Right ventricle myocardium inferior (tissue), 1 donor: ENCODE results near the gene AHCYL2. TPM values are rescaled to one million over a fixed set of nuclear protein-coding genes. Genes with fewer than 3 reads are reported as not detected.
A peak's percentile ranks its signal among the peaks of the same experiment; 100 is the strongest.
"Not testable (repeated sequence)": the region's sequence is repeated elsewhere in the genome, so short reads cannot be mapped to it uniquely, and the experiment has no call there.

ENCODE experiments used
- ATAC-seq: fragments of 200-7000 bp; cut with Tn5 transposase; one replicate; pipeline ENCODE4 v1.9.1; 2020; ENCODE audit warnings: mild to moderate bottlenecking, moderate library complexity
- DNase-seq: peaks from one replicate; pipeline ENCODE4 v3.0.0; 2021; ENCODE audit errors: missing footprints
- intact Hi-C: fragments of 100-400 bp; cut with DNase I; formaldehyde crosslinking; loops from one replicate; pipeline ENCODE4 v1.11.0; 2022
- total RNA-seq: library from RNA; stranded (reverse); fragmentation: NEBNext Ultra II Directional; extraction: Animal tissue kit (Norgen Biotek cat#: 25700); gene quantifications from one replicate; pipeline ENCODE4 v1.2.1, GENCODE V29; 2021
- donor health status: DM: no; HTN: yes; CAD: no; lungs with severe emphysema.

Gene AHCYL2
- total RNA-seq, 1 donor from 2014 or later: 4.0 TPM

- DNase-seq (no peak), ATAC-seq (no peak)
- intact Hi-C loops: no loop called here
Observed at GRCh38 chr7:129205126-129205818, 19.6 kb upstream of the AHCYL2 start.

GRCh38 chr7:129205987-129206785 is 18.6 kb upstream of the AHCYL2 start:
- intact Hi-C loops: no loop called here
- ATAC-seq (no peak), DNase-seq (no peak)

GRCh38 chr7:129208667-129209066 is 16.2 kb upstream of the AHCYL2 start:
- no peak for DNase-seq
- intact Hi-C loops: no loop called here
- ATAC-seq: no peak

GRCh38 chr7:129209067-129209926 is 15.5 kb upstream of the AHCYL2 start:
- DNase-seq (no peak), ATAC-seq (no peak)
- intact Hi-C loops: no loop called here

- DNase-seq (peak; percentile 92), ATAC-seq (peak; percentile 92)
- intact Hi-C loops: loop anchor here (2.0 to 10.0 kb wide), 3 partner anchors 48 to 434 kb away; no protein-coding TSS in a partner anchor
Observed at GRCh38 chr7:129210256-129210988, 14.4 kb upstream of the AHCYL2 start.

GRCh38 chr7:129210989-129211312 is 13.9 kb upstream of the AHCYL2 start:
- intact Hi-C loops: loop anchor here (2.0 to 10.0 kb wide), 3 partner anchors 48 to 434 kb away; no protein-coding TSS in a partner anchor
- DNase-seq: no peak
- ATAC-seq: peak; percentile 54

GRCh38 chr7:129212126-129212525 is 12.7 kb upstream of the AHCYL2 start:
- ATAC-seq (no peak), DNase-seq (no peak)
- intact Hi-C loops: loop anchor here (10.0 kb wide), 2 partner anchors 307 to 433 kb away; no protein-coding TSS in a partner anchor

- ATAC-seq (no peak), DNase-seq (no peak)
- intact Hi-C loops: loop anchor here (10.0 kb wide), 2 partner anchors 308 to 432 kb away; no protein-coding TSS in a partner anchor
Observed at GRCh38 chr7:129212596-129212995, 12.2 kb upstream of the AHCYL2 start.

- intact Hi-C loops: loop anchor here (10.0 kb wide), 2 partner anchors 309 to 431 kb away; no protein-coding TSS in a partner anchor
- ATAC-seq (no peak), DNase-seq (no peak)
Observed at GRCh38 chr7:129213828-129214227, 11.0 kb upstream of the AHCYL2 start.

GRCh38 chr7:129215691-129216090 is 9.1 kb upstream of the AHCYL2 start:
- not testable (repeated sequence) for ATAC-seq, DNase-seq
- intact Hi-C loops: loop anchor here (10.0 kb wide), 2 partner anchors 311 to 429 kb away; no protein-coding TSS in a partner anchor

GRCh38 chr7:129216101-129216715 is 8.6 kb upstream of the AHCYL2 start:
- not testable (repeated sequence) for ATAC-seq, DNase-seq
- intact Hi-C loops: loop anchor here (10.0 kb wide), 2 partner anchors 311 to 429 kb away; no protein-coding TSS in a partner anchor

GRCh38 chr7:129216821-129217416 is 7.9 kb upstream of the AHCYL2 start:
- ATAC-seq, DNase-seq: not testable (repeated sequence)
- intact Hi-C loops: loop anchor here (10.0 kb wide), 2 partner anchors 312 to 428 kb away; no protein-coding TSS in a partner anchor

- ATAC-seq (peak; percentile 90), DNase-seq (peak; percentile 88)
- intact Hi-C loops: loop anchor here (1.0 to 10.0 kb wide), 4 partner anchors 80 to 426 kb away; no protein-coding TSS in a partner anchor
Observed at GRCh38 chr7:129218514-129219062, 6.2 kb upstream of the AHCYL2 start.

GRCh38 chr7:129219166-129219565 is 5.7 kb upstream of the AHCYL2 start:
- intact Hi-C loops: loop anchor here (2.0 to 10.0 kb wide), 3 partner anchors 252 to 426 kb away; no protein-coding TSS in a partner anchor
- DNase-seq, ATAC-seq: not testable (repeated sequence)

- intact Hi-C loops: no loop called here
Observed at GRCh38 chr7:129222064-129222463, 2.8 kb upstream of the AHCYL2 start.

GRCh38 chr7:129225206-129225930 is 538 bp downstream of the AHCYL2 start:
- intact Hi-C loops: no loop called here
- peak; percentile 20 for ATAC-seq
- peak; percentile 89 for DNase-seq

More at GRCh38 chr7:129222064-129222463, 2.8 kb upstream of the AHCYL2 start:
- DNase-seq (no peak), ATAC-seq (no peak)
